SK-N-SH treated with all-trans-retinoic acid at 6 μM for 48 hours (cell line): ENCODE results near the gene C10orf105.

ENCODE experiments used
- ATAC-seq: fragments of 200-7000 bp; cut with Tn5 transposase; 3 replicates; pipeline ENCODE4 v1.9.1; 2020; ENCODE audit warnings: mild to moderate bottlenecking, moderate library complexity
- BACH2 ChIP-seq: fragments of 250-450 bp; sonication (Bioruptor Pico); IDR thresholded peaks from 2 replicates; pipeline ENCODE4 v1.9.0; 2021; ENCODE audit warnings: mild to moderate bottlenecking, borderline replicate concordance
- CREB5 ChIP-seq: fragments of 250-450 bp; sonication (Bioruptor Pico); IDR thresholded peaks from 2 replicates; pipeline ENCODE4 v1.5.1; 2020; ENCODE audit warnings: low read depth, mild to moderate bottlenecking, moderate library complexity
- CSDC2 ChIP-seq: fragments of 250-450 bp; sonication (Bioruptor Pico); IDR thresholded peaks from 2 replicates; pipeline ENCODE4 v1.5.0; 2020; ENCODE audit warnings: mild to moderate bottlenecking, moderate library complexity
- CSRNP3 ChIP-seq: fragments of 250-450 bp; sonication (Bioruptor Pico); IDR thresholded peaks from 2 replicates; pipeline ENCODE4 v1.5.1; 2021; ENCODE audit warnings: mild to moderate bottlenecking, moderate library complexity
- ESRRG ChIP-seq: fragments of 250-450 bp; sonication (Bioruptor Pico); IDR thresholded peaks from 2 replicates; pipeline ENCODE4 v1.6.1; 2021; ENCODE audit warnings: mild to moderate bottlenecking
- GLIS3 ChIP-seq: fragments of 250-450 bp; sonication (Bioruptor Pico); IDR thresholded peaks from 2 replicates; pipeline ENCODE4 v1.5.0; 2020; ENCODE audit warnings: mild to moderate bottlenecking, moderate library complexity
- ISL1 ChIP-seq: fragments of 250-450 bp; sonication (Bioruptor Pico); IDR thresholded peaks from 2 replicates; pipeline ENCODE4 v2.1.2; 2022; ENCODE audit warnings: mild to moderate bottlenecking, moderate library complexity
- OSR1 ChIP-seq: fragments of 250-450 bp; sonication (Bioruptor Pico); IDR thresholded peaks from 2 replicates; pipeline ENCODE4 v1.8.0; 2022; ENCODE audit warnings: moderate library complexity, mild to moderate bottlenecking, inconsistent platforms
- PATZ1 ChIP-seq: fragments of 250-450 bp; sonication (Bioruptor Pico); IDR thresholded peaks from 2 replicates; pipeline ENCODE4 v1.8.0; 2020; ENCODE audit warnings: mild to moderate bottlenecking, moderate library complexity, borderline replicate concordance
- POU6F1 ChIP-seq: fragments of 250-450 bp; sonication (Bioruptor Pico); IDR thresholded peaks from 2 replicates; pipeline ENCODE4 v1.8.0; 2021; ENCODE audit warnings: low read depth, mild to moderate bottlenecking, moderate library complexity, borderline replicate concordance
- PPARA ChIP-seq: fragments of 250-450 bp; sonication (Bioruptor Pico); IDR thresholded peaks from 2 replicates; pipeline ENCODE4 v1.5.0; 2020; ENCODE audit warnings: mild to moderate bottlenecking, borderline replicate concordance
- RARB ChIP-seq: fragments of 250-450 bp; sonication (Bioruptor Pico); IDR thresholded peaks from 2 replicates; pipeline ENCODE4 v1.8.0; 2021; ENCODE audit warnings: mild to moderate bottlenecking, moderate library complexity
- SNAI2 ChIP-seq: fragments of 250-450 bp; sonication (Bioruptor Pico); IDR thresholded peaks from 2 replicates; pipeline ENCODE4 v1.5.0; 2020; ENCODE audit warnings: mild to moderate bottlenecking, moderate library complexity
- TCF4 ChIP-seq: fragments of 250-450 bp; sonication (Bioruptor Pico); IDR thresholded peaks from 2 replicates; pipeline ENCODE4 v1.8.0; 2021; ENCODE audit warnings: mild to moderate bottlenecking, moderate library complexity, borderline replicate concordance
- TOX ChIP-seq: fragments of 250-450 bp; sonication (Bioruptor Pico); IDR thresholded peaks from 2 replicates; pipeline ENCODE4 v1.8.0; 2021; ENCODE audit warnings: mild to moderate bottlenecking, moderate library complexity, borderline replicate concordance
- ZC3H10 ChIP-seq: fragments of 250-450 bp; sonication (Bioruptor Pico); IDR thresholded peaks from 2 replicates; pipeline ENCODE4 v1.5.1; 2021; ENCODE audit warnings: mild to moderate bottlenecking, moderate library complexity
- ZFP3 ChIP-seq: fragments of 250-450 bp; sonication (Bioruptor Pico); IDR thresholded peaks from 2 replicates; pipeline ENCODE4 v1.5.0; 2020; ENCODE audit warnings: mild to moderate bottlenecking, moderate library complexity
- ZFP30 ChIP-seq: fragments of 450-650 bp; formaldehyde crosslinking; IDR thresholded peaks from 2 replicates; pipeline ENCODE4 v1.5.0; 2022; ENCODE audit warnings: mild to moderate bottlenecking, moderate library complexity
- ZNF70 ChIP-seq: fragments of 450-650 bp; formaldehyde crosslinking; IDR thresholded peaks from 2 replicates; pipeline ENCODE4 v1.5.0; 2020; ENCODE audit warnings: mild to moderate bottlenecking, moderate library complexity
- ZNF8 ChIP-seq: fragments of 450-650 bp; formaldehyde crosslinking; IDR thresholded peaks from 2 replicates; pipeline ENCODE4 v1.5.0; 2020; ENCODE audit warnings: mild to moderate bottlenecking, moderate library complexity

C10orf105 gene

GRCh38 chr10:71746344-71747037, 26.9 kb upstream of the C10orf105 start:
- TF ChIP-seq BACH2 (CRISPR knock-in tag) (no peak), ZFP3 (no peak), ZNF70 (no peak), POU6F1 (CRISPR knock-in tag) (no peak), ZFP30 (CRISPR knock-in tag) (no peak), ZNF8 (CRISPR knock-in tag) (no peak), PATZ1 (CRISPR knock-in tag) (no peak)
- ATAC-seq, result no peak

- no peak for ATAC-seq
- TF ChIP-seq ZC3H10 (CRISPR knock-in tag) (no peak), RARB (CRISPR knock-in tag) (no peak), PPARA (CRISPR knock-in tag) (no peak)
- TF ChIP-seq, all 23 proteins: peak for 0
Measured at GRCh38 chr10:71745664-71746250, 26.2 kb upstream of the C10orf105 start.

- TF ChIP-seq ISL1 (CRISPR knock-in tag), result no peak
- no peak for TF ChIP-seq CSDC2
- TF ChIP-seq TCF4 (CRISPR knock-in tag), result no peak
- TF ChIP-seq CREB5 (CRISPR knock-in tag), result no peak
- TF ChIP-seq ZC3H10 (CRISPR knock-in tag), result no peak
- TF ChIP-seq ESRRG (CRISPR knock-in tag), result no peak
- no peak for TF ChIP-seq GLIS3 (CRISPR knock-in tag)
- TF ChIP-seq OSR1, result no peak
- TF ChIP-seq CSRNP3 (CRISPR knock-in tag), result no peak
- no peak for TF ChIP-seq ZNF8 (CRISPR knock-in tag)
- TF ChIP-seq ZFP30 (CRISPR knock-in tag), result no peak
- TF ChIP-seq SNAI2, result no peak
- TF ChIP-seq PATZ1 (CRISPR knock-in tag), result no peak
- no peak for TF ChIP-seq POU6F1 (CRISPR knock-in tag)
- TF ChIP-seq TOX (CRISPR knock-in tag), result no peak
- no peak for TF ChIP-seq PPARA (CRISPR knock-in tag)
- TF ChIP-seq BACH2 (CRISPR knock-in tag), result no peak
- TF ChIP-seq ZFP3, result no peak
- ATAC-seq, result no peak
Measured at GRCh38 chr10:71744897-71745663, 25.5 kb upstream of the C10orf105 start.
